ENCODE data around the gene ATP13A1.

DNA sequence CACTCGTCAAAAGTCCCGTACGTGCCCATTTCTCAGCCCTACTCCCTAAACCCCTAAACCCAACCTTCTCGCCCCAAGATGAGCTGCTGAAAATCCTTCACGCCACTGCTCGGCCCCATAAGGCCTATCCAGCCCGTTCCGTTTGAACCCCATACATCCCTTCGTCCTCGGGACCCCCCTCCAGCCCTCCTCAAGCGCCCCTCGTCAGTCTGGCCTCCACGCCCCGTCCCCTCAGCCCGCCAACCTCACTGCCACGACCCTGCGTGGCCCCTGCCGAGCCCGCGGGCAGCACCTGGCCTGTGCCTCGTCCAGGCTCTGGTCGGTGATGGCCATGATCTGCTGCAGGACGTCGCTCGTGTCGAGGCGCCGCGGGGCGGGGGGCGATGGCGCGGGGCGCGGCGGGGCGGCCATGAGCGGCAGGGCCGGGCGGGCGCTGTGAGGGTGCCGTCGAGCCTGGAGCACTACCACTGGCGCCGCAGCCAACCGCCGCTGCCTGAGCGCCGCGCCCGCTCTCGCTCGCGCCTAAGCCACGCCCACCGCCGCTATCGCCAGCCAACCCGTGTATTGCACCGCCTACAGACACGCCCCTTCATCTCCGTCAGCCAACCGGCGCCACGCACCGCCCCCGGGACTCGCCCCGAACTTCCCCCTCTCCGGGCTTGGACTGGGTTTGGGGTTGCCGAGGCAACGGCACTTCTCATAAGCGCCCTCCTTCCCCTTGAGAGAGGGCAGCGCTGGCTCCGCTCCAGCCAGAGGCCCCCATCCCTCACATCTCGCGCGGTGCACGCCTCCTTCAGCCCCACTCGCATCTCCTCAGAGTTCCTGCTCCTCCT, 45.0 kb downstream of the ATP13A1 start, which contains the start of gene PBX4:
- TF ChIP-seq, protein P1, sequence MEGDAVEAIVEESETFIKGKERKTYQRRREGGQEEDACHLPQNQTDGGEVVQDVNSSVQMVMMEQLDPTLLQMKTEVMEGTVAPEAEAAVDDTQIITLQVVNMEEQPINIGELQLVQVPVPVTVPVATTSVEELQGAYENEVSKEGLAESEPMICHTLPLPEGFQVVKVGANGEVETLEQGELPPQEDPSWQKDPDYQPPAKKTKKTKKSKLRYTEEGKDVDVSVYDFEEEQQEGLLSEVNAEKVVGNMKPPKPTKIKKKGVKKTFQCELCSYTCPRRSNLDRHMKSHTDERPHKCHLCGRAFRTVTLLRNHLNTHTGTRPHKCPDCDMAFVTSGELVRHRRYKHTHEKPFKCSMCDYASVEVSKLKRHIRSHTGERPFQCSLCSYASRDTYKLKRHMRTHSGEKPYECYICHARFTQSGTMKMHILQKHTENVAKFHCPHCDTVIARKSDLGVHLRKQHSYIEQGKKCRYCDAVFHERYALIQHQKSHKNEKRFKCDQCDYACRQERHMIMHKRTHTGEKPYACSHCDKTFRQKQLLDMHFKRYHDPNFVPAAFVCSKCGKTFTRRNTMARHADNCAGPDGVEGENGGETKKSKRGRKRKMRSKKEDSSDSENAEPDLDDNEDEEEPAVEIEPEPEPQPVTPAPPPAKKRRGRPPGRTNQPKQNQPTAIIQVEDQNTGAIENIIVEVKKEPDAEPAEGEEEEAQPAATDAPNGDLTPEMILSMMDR (IDR thresholded peaks at IDR 0.05), result no peak
- no peak for TF ChIP-seq POLR2A (IDR thresholded peaks at IDR 0.05)

All from gastroesophageal sphincter (tissue), 3 donors.